Endothelial cell of umbilical vein (primary cell): ENCODE results near the gene ECM2.

Experiments
- CTCF ChIP-seq, 2 donors: IDR thresholded peaks; 1 replicate in 1 of 2; 2 replicates in 1 of 2; pipeline ENCODE4 v1.5.1; 2011; ENCODE audit warnings: low read length in 2 of 2, mild to moderate bottlenecking in 2 of 2, moderate library complexity in 2 of 2, control low read depth in 1 of 2, inconsistent platforms in 1 of 2, low read depth in 1 of 2; ENCODE audit not compliant: insufficient read depth in 1 of 2; ENCODE audit errors: extremely low read depth in 1 of 2
- EZH2 ChIP-seq: IDR thresholded peaks from 2 replicates; pipeline ENCODE4 v1.6.1; 2012; ENCODE audit warnings: borderline replicate concordance, low read depth, mild to moderate bottlenecking, moderate library complexity, low read length, inconsistent platforms; ENCODE audit not compliant: severe bottlenecking
- FOS ChIP-seq: IDR thresholded peaks from 2 replicates; pipeline ENCODE4 v1.6.1; 2011; ENCODE audit warnings: mild to moderate bottlenecking, low read length, moderate library complexity, borderline replicate concordance; ENCODE audit not compliant: insufficient read depth
- GATA2 ChIP-seq: IDR thresholded peaks from 2 replicates; pipeline ENCODE4 v1.7.0; 2011; ENCODE audit warnings: low read depth, mild to moderate bottlenecking, moderate library complexity, mixed read lengths, low read length; ENCODE audit not compliant: insufficient read length, insufficient read depth
- JUN ChIP-seq: IDR thresholded peaks from 2 replicates; pipeline ENCODE4 v1.6.1; 2011; ENCODE audit warnings: borderline replicate concordance, low read depth; ENCODE audit not compliant: insufficient read length, insufficient read depth
- MAX ChIP-seq: IDR thresholded peaks from 2 replicates; pipeline ENCODE4 v1.6.1; 2011; ENCODE audit not compliant: insufficient read depth, insufficient read length
- MYC ChIP-seq: IDR thresholded peaks from one replicate; pipeline ENCODE4 v1.6.1; 2011; ENCODE audit warnings: mild to moderate bottlenecking, low read depth, low read length
- POLR2A ChIP-seq: IDR thresholded peaks from 2 replicates; pipeline ENCODE4 v1.6.1; 2012; ENCODE audit warnings: low read depth, mild to moderate bottlenecking, control low read depth, low read length
- POLR2AphosphoS5 ChIP-seq: IDR thresholded peaks from 2 replicates; pipeline ENCODE4 v1.6.1; 2012; ENCODE audit warnings: low read depth, mild to moderate bottlenecking, control low read depth, low read length, moderate library complexity; ENCODE audit not compliant: insufficient read depth

- TF ChIP-seq CTCF (IDR thresholded peaks at IDR 0.05; ENCODE audit: extremely low read depth in 1 of 2, insufficient read depth in 1 of 2, low read depth in 1 of 2, low read length in 2 of 2), result no peak
- TF ChIP-seq POLR2AphosphoS5, result no peak
- no peak for TF ChIP-seq MAX
- no peak for TF ChIP-seq POLR2A
- TF ChIP-seq FOS, result no peak
- TF ChIP-seq EZH2, result no peak
- TF ChIP-seq JUN, result no peak
- TF ChIP-seq GATA2, result no peak
- no peak for TF ChIP-seq MYC
Measured at GRCh38 chr9:92547356-92547755, 11.6 kb upstream of the ECM2 start.
